DMS 273 treated with DMSO at 0.1 percent for 48 hours (cell line): ENCODE results near the gene TMEM143.
A peak's percentile ranks its signal among the peaks of the same experiment; 100 is the strongest.

Experiments
- DNase-seq: peaks from one replicate; lab custom pipeline; 2025; lab: John Stamatoyannopoulos, UW

The TMEM143 gene

DNA sequence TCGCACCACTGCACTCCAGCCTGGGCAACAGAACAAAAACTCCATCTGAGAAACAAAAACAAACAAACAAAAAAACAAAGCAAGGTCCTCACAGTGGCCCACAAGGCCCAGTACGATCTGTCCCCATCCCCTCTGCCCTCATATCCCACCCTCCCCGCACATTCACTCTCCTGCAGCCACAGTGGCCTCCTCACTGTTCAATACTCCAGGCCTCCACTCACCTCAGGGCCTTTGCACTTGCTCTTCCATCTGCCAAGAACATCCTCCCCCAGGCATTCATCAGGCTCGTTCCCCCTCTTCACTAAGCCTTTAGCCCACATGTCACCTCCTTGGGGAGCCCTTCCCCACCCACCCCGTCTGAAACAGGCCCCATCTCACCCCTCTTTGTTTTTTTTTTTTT is 4.6 kb downstream of the TMEM143 start:
- DNase-seq: no peak

DNA sequence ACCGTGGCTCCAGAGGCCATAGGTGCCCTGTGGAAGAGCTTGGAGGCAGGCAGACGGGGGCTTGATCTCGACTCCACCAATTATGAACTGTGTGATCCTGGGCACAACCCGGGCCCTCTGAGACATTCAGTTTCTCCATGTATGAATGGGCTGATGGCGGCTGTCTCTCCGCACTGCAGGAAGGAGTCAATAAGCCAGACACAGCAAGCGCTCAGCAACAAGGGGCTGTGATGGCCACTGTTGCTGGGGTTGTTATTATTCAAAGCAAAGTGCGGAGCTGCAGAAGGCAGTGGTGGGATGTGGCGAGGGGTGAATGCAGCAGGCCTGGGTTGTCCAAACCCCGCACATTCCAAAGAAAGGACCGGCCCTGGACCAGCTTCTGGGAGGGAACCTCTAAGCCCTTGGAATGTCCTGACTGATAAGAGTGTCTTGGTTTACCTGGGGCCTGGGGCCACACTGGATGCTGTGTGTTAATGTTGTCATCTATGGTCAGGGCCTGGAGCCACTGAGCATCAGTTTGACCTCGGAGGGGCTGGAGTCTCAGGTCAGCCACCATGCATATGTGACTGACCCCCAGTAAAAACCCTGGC is 8.3 kb downstream of the TMEM143 start:
- DNase-seq: no peak

GRCh38 chr19:48354332-48354992 is 9.3 kb downstream of the TMEM143 start:
- no peak for DNase-seq

DNA sequence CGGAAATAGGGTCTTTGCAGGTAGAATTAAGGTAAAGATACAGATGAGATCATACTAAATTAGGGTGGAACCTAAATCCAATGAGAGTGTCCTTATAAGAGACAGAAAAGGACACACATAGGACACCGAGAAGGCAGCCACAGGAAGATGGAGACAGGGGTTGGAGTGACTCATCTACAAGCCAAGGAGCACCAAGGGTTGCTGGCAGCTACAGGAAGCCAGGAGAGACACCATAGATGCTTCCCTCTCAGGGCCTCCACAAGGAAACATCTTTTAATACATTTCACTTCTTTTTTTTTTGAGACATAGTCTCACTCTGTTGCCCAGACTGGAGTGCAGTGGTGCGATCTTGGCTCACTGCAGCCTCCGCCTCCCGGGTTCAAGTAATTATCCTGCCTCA is 10.1 kb downstream of the TMEM143 start:
- DNase-seq: no peak

DNA sequence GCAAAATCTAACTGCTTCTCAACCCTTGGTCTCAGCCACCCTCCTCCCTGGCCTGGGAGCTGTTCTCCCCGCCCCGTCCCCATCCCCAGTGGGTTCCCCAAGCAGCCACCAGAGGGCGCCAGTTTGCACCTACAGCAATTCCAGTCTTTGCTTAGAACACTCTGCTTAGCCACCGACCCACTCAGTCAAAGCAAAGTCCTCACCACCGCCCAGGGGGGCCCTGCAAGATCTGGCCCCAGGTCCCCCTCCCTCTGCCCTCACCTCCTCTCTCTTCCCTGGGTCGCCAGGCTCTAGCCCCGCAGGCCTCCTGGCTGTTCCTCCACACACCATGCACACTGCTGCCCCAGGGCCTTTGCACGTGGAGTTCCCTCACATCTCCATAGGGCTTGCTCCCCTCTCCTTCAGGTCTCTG is 12.4 kb downstream of the TMEM143 start:
- DNase-seq: peak; percentile 80

GRCh38 chr19:48350856-48351255 is 12.9 kb downstream of the TMEM143 start:
- DNase-seq: peak; percentile 80

- DNase-seq: no peak
Measured at GRCh38 chr19:48348737-48349136, 15.0 kb downstream of the TMEM143 start.

GRCh38 chr19:48348045-48348444 is 15.7 kb downstream of the TMEM143 start:
- no peak for DNase-seq

- no peak for DNase-seq
Measured at GRCh38 chr19:48346191-48346590, 17.5 kb downstream of the TMEM143 start.

GRCh38 chr19:48344892-48345291 is 18.8 kb downstream of the TMEM143 start:
- DNase-seq: peak; percentile 29

- no peak for DNase-seq
Measured at GRCh38 chr19:48342841-48343540, 20.7 kb downstream of the TMEM143 start.

DNA sequence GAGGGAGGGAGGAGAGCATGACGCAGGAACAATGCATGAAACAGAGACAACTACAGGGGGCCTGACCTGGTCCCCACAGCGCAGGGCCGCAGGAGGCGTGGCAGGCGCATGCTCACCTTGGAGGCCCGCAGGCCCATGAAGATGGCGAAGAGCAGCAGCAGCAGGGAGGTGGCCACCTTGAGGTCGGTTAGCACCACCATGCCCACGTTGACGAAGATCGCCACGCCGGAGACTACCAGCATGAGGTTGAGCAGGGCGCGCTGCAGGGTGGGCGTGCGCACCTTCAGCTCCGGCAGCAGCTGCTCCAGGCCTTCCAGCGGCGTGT is 21.4 kb downstream of the TMEM143 start:
- DNase-seq: no peak

DNA sequence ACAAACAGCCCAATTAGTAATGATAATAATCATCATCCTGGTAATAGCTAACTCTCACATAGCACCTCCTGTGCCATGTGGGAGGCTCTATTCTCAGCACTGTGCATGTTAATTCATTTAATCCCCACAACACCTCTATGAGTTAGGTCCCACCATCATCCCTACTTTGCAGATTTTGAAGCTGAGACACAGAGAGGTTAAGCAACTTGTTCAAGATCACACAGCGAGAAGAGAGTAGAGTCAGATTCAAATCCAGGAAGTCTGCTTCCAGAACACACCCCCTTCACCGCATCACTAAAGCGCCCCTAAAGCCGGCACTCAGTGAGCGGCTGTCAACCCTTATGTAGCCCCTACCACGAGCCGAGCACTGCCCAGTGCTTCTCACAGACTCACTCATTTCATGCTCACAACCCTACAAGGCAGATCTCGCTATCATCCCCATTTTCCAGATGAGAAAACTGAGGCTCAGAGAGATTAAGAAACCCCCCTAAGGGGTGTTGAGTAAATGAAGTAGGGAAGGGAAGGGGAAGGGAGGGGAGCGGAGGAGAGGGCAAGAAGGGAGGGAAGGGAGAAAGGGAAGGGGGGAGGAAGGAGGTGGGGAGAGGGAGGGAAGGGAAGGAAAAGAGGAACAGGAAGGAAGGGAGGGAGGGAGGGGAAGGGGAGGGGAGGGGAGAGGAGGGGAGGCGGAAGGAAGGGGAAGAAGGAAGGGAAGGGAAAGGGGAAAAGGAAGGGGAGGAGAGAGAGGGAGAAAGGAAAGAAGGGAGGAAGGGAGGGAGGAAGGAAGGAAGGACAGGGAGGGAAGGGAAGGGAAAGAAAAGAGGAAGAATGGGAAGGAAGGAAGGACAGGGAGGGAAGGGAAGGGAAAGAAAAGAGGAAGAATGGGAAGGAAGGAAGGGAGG is 22.0 kb downstream of the TMEM143 start:
- DNase-seq: no peak

- DNase-seq: peak; percentile 98
Measured at GRCh38 chr19:48340995-48341394, 22.7 kb downstream of the TMEM143 start.

- DNase-seq: no peak
Measured at GRCh38 chr19:48338802-48339503, 24.8 kb downstream of the TMEM143 start.

GRCh38 chr19:48338253-48338755 is 25.4 kb downstream of the TMEM143 start:
- no peak for DNase-seq

GRCh38 chr19:48333467-48334384 is 30.0 kb downstream of the TMEM143 start:
- peak; percentile 83 for DNase-seq

DNA sequence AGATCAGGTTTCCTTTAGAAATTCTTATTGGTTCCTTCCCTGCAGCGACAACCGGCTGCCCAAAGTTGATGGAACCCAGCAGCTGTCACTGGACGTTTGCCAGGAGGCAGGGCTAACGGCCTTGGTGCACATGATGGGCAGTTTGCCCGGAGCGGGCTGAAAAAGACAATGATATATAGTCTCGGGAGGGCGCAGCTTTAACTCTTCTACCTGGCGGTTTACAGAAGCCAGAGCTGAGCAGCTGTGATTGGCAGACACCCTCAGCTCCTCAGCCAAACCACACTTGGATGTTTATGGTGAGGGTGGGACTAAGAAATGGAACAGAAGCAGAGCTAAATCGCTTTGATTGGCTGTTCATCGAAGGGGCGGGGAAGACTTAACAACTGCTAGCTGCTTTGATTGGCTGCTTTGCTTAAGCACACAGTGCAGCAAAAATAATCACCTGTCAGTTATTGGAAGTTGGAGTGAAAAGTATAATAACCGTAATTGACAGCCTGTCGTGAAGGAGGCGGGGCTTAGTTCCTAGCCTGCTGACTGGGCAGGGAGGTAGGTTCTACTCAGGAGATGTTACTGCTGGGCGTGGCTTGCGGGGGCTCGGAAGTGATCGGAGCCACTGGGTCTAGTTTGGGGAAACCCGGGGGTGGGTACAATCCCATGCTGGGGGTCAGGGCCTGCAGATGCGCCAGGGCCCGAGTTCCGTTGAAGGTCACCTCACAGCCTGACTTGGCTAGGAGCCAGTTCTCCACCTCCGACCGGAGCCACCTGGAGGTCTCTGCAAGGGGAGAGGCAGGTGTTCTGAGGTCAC is 30.9 kb downstream of the TMEM143 start:
- DNase-seq: peak; percentile 99

DNA sequence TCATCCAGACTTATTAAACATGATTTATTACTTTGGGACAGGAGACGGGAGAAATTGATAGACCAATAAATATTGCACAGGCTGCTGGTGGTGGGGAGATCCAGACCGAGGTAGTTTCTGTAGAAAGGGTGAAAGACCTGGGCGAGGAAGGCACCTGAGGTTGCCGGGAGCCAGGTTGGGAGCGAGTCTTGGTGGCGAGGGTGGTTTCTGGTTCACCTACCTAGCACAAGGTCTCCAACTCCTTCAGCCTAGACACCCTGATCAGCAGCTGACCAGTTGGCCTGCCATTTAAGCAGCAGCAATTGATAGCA is 31.4 kb downstream of the TMEM143 start:
- DNase-seq: no peak
